Hindlimb muscle (tissue), 1 donor: ENCODE measurements around the gene TBX1. TPM values are rescaled to one million over a fixed set of nuclear protein-coding genes. Genes with fewer than 3 reads are reported as not detected.
"Not testable (repeated sequence)": the region's sequence is repeated elsewhere in the genome, so short reads cannot be mapped to it uniquely, and the experiment has no call there.

Experiments
- DNase-seq: peaks from one replicate; pipeline ENCODE4 v3.0.0-alpha.2; 2013
- polyA plus RNA-seq: library from polyadenylated mRNA; unstranded; fragments of 120-200 nt; gene quantifications from one replicate; pipeline ENCODE4 v1.2.1, GENCODE V29; 2013; ENCODE audit not compliant: insufficient read length

The TBX1 gene
- polyA plus RNA-seq, 1 donor, result 17.2 TPM

- DNase-seq, result no peak
Measured at GRCh38 chr22:19765477-19766239, 5.1 kb downstream of the TBX1 start.

DNA sequence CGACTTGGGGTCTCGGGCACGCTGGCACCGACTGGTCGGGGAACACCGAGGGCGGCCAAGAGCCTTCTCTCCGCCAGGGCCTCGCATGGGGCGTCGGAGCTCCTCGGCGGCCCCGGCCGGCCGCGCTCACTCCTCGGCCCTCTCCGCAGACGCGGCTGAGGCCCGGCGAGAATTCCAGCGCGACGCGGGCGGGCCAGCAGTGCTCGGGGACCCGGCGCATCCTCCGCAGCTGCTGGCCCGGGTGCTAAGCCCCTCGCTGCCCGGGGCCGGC, 5.6 kb downstream of the TBX1 start:
- DNase-seq, result no peak

DNA sequence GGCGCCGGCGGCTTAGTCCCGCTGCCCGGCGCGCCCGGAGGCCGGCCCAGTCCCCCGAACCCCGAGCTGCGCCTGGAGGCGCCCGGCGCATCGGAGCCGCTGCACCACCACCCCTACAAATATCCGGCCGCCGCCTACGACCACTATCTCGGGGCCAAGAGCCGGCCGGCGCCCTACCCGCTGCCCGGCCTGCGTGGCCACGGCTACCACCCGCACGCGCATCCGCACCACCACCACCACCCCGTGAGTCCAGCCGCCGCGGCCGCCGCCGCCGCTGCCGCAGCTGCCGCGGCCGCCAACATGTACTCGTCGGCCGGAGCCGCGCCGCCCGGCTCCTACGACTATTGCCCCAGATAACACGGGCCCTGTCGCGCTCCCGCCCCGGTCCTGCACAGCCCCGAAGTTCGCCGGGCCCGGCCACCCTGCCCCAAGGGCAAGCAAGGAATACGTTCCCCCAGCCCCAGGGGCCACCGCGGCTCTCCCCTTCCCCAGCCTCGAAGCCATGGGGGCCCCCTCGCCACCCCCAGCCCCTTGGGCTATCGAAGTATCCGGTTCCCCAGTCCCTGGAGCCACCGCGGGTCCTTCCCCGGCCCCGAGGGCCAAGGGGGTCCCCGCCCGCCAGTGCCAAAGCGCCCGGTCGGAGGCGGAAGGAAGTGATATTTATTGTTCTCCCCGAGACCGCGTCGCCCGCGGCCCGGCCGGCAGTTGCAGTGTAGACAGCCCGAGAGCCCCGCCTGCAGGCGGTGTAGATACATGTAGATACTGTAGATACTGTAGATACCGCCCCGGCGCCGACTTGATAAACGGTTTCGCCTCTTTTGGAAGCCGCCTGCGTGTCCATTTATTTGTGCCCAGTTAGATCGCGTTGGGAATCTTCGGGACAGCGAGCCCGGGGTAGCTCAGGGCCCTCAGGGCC, 6.2 kb downstream of the TBX1 start:
- no peak for DNase-seq

DNA sequence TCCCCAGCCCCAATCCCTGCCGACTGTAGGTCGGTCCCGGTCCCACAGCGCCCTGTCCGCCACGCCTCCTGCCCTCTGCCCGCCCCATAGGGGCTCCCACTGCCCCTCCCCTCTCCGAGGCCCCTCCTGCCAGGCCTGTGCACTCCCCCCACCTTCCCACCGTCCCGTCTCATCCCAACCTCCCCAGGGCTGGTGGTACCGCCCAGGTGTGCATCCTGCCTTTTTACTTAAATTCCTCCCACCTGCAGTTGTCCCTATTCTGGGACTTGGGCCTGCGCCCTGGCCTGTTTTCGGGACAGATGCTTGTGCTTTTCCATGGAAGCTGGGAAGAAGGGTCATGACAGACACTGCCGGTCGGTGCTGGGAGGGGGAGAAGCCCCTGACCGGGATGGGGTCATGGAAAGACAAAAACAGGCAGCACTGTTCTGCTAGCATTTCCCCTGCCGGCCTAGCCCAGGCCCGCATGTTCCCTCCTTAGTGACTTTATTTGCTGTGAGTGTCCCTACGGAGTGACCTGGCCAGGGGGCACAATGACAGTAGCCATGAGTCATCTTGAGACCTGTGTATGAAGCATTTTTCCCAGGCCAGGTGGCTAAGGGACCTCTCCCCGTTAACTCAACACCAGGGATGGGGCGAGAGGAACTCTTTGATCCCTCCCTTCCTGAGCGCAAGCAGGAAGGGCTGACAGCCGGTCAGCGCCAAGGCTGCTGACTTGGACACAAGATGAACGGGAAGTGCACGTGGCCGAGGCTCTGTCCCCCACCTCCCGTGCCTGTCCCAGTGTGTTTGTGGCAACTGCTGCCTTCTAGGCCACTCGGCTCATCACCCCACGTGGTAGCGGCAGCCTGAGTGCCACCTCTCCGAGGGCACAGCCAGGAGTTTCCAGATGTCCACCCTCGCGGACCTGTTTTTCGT, 7.1 kb downstream of the TBX1 start:
- DNase-seq, result peak; percentile 40

GRCh38 chr22:19769393-19769715, 8.8 kb downstream of the TBX1 start:
- no peak for DNase-seq

- no peak for DNase-seq
Measured at GRCh38 chr22:19770349-19771220, 10.0 kb downstream of the TBX1 start.

GRCh38 chr22:19772422-19772672, 11.8 kb downstream of the TBX1 start:
- DNase-seq, result no peak

- no peak for DNase-seq
Measured at GRCh38 chr22:19772673-19773469, 12.3 kb downstream of the TBX1 start.

DNA sequence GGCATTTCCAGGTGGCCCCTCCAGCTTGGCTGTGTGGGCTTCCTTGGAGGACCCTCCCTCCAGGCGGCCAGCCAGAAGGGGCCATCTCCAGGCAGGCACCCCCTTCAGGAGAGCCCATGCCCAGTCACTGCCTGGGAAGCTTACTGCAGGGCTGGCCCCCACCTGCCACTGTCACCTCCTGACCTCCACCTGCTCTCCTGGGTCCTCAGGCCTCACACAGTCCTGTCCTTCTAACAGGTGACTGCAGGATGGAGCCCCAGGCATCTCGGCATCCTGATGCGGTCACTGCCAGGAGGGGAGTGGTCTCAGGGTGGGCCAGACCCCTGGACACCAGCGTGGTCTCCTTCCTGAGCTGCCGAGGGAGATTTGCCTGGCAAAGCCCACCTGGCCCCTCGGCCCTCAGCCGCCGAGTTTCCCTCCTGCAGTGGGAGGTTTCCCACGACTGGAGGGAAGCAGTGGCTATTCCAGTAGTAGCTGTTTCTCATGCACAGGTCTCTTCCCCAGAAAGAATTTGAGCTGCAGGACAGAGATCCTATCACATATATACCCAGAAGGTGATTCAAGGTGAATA, 13.0 kb downstream of the TBX1 start:
- no peak for DNase-seq

DNA sequence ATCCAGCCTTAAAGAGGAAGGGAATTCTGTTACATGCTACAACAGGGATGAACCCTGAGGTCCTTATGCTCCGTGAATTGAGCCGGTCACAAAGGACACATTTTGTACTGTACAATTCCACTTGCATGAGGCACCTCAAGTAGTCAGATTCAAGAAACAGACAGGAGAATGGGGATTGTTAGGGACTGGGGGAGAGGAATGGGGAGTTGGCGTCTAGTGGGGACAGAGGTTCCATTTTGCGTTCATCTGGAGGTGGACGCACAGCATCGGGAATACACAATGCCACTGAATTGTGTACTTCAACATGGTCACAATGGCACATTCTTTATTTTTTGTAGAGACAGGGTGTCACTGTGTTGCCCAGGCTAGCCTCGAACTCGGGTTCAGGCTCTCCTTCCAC, 14.1 kb downstream of the TBX1 start:
- no peak for DNase-seq

DNA sequence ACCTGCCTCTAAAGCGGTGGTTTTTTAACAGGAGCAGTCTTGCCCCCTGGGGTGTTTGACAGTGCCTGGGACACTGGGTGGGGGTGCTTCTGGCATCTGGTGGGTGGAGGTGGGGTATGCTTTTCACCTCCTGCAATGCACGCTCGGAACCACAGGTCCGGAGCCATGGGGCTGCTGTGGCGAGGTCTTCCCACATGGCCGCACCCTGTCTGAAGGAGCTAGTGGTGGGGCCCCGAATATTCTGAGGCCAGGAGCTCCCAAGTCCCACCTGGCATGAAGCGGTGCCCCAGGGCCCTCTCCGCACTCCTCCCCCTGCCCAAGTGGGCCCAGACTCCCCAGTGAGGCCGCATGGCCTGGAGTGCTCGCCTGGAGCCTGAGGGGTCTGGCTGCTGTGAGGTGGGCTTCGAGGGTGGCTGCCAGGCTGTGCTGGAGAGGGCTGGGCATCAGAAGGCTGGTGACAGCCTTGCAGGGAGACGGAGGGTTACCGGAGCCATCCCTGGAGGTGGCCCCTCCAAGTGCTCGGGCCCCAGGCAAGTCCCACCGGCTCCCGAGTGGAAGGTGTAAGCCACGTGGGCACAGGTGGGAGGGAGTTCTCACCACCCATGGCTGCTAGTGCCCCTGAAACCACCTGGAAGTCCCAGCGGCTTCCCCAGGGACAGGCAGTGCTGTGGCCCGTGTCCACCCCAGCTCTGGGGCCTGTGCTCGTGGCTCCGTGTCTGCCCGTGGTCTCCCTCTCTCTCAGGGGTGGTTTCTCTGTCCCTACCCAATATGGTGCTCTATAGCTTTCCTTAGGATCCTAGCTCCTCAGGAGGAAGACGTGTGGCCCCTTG, 15.1 kb downstream of the TBX1 start:
- no peak for DNase-seq

DNA sequence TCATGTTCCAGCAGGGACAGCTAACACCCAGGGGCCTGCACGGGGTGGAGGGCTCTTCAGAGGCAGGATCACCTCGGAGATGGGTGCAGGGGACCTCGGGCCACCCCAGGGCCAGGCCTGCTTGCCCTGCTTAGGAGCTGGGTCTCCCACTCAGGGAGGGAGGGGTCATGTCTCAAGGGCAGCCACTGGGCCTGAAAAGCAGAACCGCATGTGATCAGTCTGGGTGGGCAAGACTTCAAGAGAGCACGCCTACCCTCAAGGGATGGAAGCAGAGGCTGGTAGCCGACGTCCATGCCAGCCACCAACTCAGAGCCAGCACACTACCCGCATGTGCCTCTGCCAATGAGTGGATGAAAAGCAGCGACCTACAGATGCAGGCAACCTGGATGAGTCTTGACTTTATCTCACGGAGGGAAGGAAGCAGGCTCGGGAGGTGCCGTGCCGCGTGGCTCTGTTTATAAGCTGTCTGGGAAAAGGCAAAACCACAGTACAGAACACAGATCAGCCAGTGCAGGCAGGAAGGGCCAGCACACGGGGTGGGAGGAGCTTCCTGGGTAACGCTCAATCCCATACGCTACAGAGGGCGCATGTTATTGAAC, 16.0 kb downstream of the TBX1 start:
- no peak for DNase-seq

- not testable (repeated sequence) for DNase-seq
Measured at GRCh38 chr22:19777192-19777591, 16.6 kb downstream of the TBX1 start.

DNA sequence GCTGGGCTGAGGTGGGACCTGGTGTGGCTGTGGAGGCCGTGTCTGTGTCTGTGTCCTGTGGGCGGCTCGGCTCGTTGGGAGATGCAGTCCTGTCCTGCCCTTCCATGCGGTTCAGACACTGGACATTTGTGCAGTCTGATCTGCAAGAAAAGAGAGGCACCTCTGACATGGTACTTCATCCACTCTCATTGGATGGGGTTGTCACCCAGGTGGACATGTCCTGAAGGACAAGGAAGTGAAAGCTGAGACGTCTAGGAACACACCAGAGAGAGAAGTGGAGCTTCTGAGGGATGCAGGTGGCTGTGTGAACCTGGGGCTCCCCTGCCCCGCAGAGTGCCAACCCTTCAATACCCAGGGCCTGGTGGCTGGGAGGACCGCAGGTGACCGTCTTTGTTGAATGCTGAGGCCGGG, 18.4 kb downstream of the TBX1 start:
- DNase-seq, result no peak

DNA sequence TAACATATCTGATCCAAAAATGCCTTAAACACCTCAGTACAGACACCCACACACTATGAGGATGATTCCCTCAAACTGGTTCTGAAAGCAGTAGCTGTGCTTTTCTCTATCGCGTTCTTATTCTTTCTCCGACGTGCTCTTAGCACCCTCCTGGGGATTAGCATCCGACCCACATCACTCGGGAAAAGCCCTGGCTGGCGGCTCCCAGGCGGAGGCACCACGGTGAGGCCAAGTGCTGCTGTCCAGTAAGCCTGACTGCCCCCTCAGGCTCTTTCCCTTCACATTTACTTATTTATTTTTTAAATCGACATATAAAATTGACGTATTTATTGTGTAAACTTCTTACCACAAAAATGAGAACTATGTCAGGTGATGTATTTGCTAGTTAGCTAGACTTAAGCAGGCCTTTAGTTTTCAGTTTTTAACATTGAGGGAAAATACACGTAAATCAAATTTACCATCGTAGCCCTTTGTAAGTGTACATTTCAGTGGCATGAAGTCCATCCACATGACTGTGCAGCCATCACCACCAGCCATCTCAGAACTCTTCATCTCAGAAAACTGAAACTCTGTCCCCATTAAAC, 19.2 kb downstream of the TBX1 start:
- DNase-seq, result no peak

- no peak for DNase-seq
Measured at GRCh38 chr22:19782533-19782932, 22.0 kb downstream of the TBX1 start.

DNA sequence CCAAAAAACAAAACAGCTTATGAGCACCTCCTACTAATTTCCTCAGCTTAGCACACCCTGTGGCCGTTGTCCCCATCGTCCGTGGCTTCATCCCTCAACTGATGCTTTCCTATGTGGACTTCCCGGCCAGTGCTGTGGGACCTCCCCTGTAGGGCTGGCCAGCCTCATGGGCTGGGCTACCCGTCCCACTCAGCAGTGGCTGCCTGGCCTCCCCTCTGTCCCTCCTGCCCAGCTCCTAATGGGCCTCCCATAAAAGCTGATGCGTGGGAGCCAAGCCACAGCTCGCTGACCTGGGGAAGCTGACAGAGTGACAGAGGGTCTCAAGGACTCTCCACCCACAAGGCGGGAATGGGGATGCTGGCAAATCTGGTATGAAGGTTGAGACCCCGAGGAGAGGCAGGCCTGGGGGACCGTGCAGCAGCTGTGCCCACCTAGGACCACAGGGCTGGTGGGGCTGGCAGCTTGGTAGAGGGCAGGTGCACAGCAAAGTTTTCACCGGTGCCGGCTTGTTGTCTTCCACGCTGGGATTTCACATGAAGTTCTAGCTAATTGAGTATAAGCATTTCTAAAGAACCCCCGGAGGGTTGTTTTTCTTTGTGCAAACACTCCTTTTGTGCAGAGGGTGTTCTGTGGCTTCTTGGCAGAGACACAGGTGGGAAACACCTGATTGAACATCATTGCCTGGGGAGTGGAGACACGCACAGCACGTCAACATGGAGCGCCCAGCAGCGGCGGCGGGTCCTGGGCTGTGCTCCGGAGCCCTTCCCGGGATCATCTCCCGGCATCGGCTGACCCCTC, 23.2 kb downstream of the TBX1 start:
- no peak for DNase-seq

DNA sequence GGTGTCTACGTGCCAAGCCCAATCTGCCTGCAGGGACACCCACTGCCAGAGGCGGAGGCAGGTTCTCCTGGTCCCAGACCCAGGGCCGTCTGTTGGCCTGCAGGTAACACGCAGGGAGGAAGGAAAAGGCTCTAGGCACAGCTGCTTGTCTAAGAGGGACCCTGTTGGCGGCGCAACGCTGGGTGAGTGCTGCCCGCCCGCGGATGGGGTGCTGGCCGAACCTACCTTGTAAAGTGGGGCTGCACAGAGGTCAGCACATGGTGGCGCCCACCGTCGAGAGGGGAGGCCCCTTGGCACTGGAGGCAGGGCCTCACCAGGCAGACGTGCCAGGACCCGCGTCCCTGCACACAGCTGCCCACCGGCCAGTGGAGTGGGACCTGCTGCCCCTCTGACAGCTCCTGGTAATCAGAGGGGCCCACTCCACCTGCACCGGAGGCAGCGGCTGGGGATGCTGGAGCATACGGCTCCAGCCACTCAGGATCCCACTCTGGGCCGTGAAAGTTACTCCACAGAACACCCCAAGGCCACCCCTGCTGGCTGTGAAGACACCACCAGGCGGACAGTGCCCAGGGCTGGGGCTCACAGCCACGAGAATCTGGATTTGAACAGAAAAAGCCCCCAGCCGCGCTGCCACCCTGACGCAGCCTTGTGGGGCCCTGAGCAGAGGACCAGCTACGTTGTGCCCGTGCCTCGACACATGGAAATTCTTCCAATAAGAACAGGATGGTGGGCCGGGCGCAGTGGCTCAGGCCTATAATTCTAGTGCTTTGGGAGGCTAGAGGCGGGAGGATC, 24.0 kb downstream of the TBX1 start:
- no peak for DNase-seq
